OCI-LY3 (cell line): ENCODE measurements around the gene ZNF79.

Source experiments
- EZH2phosphoT487 ChIP-seq: fragments of 200-600 bp; shearing (Covaris generic); IDR thresholded peaks from 2 replicates; pipeline ENCODE4 v1.6.1; 2018; ENCODE audit warnings: antibody characterized with exemption, mixed run types, low read depth
- TF ChIP-seq, protein P1 (sequence below): fragments of 200-600, 300-600 bp; sonication (generic); IDR thresholded peaks from 2 replicates; pipeline ENCODE4 v1.5.1; 2014; ENCODE audit warnings: antibody characterized with exemption, low read length, low read depth

- TF ChIP-seq, protein P1, sequence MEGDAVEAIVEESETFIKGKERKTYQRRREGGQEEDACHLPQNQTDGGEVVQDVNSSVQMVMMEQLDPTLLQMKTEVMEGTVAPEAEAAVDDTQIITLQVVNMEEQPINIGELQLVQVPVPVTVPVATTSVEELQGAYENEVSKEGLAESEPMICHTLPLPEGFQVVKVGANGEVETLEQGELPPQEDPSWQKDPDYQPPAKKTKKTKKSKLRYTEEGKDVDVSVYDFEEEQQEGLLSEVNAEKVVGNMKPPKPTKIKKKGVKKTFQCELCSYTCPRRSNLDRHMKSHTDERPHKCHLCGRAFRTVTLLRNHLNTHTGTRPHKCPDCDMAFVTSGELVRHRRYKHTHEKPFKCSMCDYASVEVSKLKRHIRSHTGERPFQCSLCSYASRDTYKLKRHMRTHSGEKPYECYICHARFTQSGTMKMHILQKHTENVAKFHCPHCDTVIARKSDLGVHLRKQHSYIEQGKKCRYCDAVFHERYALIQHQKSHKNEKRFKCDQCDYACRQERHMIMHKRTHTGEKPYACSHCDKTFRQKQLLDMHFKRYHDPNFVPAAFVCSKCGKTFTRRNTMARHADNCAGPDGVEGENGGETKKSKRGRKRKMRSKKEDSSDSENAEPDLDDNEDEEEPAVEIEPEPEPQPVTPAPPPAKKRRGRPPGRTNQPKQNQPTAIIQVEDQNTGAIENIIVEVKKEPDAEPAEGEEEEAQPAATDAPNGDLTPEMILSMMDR, result no peak
- no peak for TF ChIP-seq EZH2phosphoT487
Measured at GRCh38 chr9:127422787-127423186, 1.4 kb upstream of the ZNF79 start.
